Right lobe of liver (tissue), 4 donors: ENCODE results near the gene BCLAF1.

Experiments used
- CTCF ChIP-seq, 4 donors: fragments of 200-600 bp in 3 of 4; fragments of 450-650 bp in 1 of 4; IDR thresholded peaks; one replicate each; pipeline versions ENCODE4 v1.5.1 to v1.8.0; 2016 to 2022; ENCODE audit warnings: antibody characterized with exemption in 4 of 4, mild to moderate bottlenecking in 2 of 4
- POLR2A ChIP-seq: fragments of 450-650 bp; IDR thresholded peaks from one replicate; pipeline ENCODE4 v1.6.1; 2017; ENCODE audit warnings: antibody characterized with exemption, mild to moderate bottlenecking
- donor health status: DM: no; HTN: no; CAD: no.
- donor health status: DM: no; HTN: no; CAD: no.
- donor health status: DM: no; HTN: yes; CAD: no.

GRCh38 chr6:136232701-136233100, 56.9 kb downstream of the BCLAF1 start:
- TF ChIP-seq CTCF (IDR thresholded peaks at IDR 0.05) (no peak), POLR2A (no peak)
